Measurements from ENCODE around the gene PSMD3. TPM values are rescaled to one million over a fixed set of nuclear protein-coding genes. Genes with fewer than 3 reads are reported as not detected.
A peak's percentile ranks its signal among the peaks of the same experiment; 100 is the strongest.

PSMD3 gene
- total and polyA plus RNA-seq, 10 donors = 35.6 to 70.6 (median 61.3) TPM

GRCh38 chr17:39952680-39953470 is 27.7 kb upstream of the PSMD3 start:
- peak; percentile 99 for DNase-seq
- peaks cover 0 to 26% (median 12%) of the 10 kb centered on the region in 6 donors for H3K4me1 ChIP-seq
- no peaks in the 10 kb centered on the region for H3K9me3 ChIP-seq
- WGBS, 5 donors = 0 to 2% (median 1%) methylated on average over 27 to 54 of the region's 55 CpGs
- no peak for TF ChIP-seq POLR2A (IDR thresholded peaks at IDR 0.05)
- peak; percentile 52 to 67 (median 60) for TF ChIP-seq POLR2AphosphoS5 (IDR thresholded peaks at IDR 0.05)
- TF ChIP-seq CTCF (IDR thresholded peaks at IDR 0.05 in 8 of 11, conservative IDR thresholded peaks at IDR 0.05 in 3 of 11) = no peak
- H3K4me3 ChIP-seq = peak overlapping the region; percentile 10 to 72 (median 37)
- no peaks in the 10 kb centered on the region for H3K27me3 ChIP-seq (replicated peaks in 1 of 7)
- peak overlapping the region in 7 of 8 donors; percentile 48 to 88 (median 78) for H3K27ac ChIP-seq
- intact Hi-C loops (cut with DNase I; ENCODE audit: low total_unique reads) = no loop called here
- H3K36me3 ChIP-seq = no peaks in the 10 kb centered on the region

GRCh38 chr17:39953471-39953888 is 27.1 kb upstream of the PSMD3 start:
- intact Hi-C loops (cut with DNase I; ENCODE audit: low total_unique reads) = no loop called here
- WGBS, 5 donors = 37 to 58% (median 45%) methylated on average over 5 to 9 of the region's 9 CpGs

GRCh38 chr17:39954876-39955275 is 25.7 kb upstream of the PSMD3 start:
- no peak for DNase-seq
- Histone ChIP-seq H3K4me3 (no peak overlapping the region), H3K27ac (peak overlapping the region in 1 of 8 donors; percentile 14), H3K36me3 (no peaks in the 10 kb centered on the region), H3K4me1 (peaks cover 0 to 30% (median 19%) of the 10 kb centered on the region in 6 donors), H3K9me3 (no peaks in the 10 kb centered on the region), H3K27me3 (replicated peaks in 1 of 7) (no peaks in the 10 kb centered on the region)
- intact Hi-C loops (cut with DNase I; ENCODE audit: low total_unique reads) = no loop called here
- no peak for TF ChIP-seq CTCF (IDR thresholded peaks at IDR 0.05 in 8 of 11, conservative IDR thresholded peaks at IDR 0.05 in 3 of 11)
- no peak for TF ChIP-seq POLR2AphosphoS5 (IDR thresholded peaks at IDR 0.05)
- no peak for TF ChIP-seq POLR2A (IDR thresholded peaks at IDR 0.05)
- 67 to 76% (median 73%) methylated on average over 3 to 4 of the region's 4 CpGs for WGBS, 5 donors

More at GRCh38 chr17:39953471-39953888, 27.1 kb upstream of the PSMD3 start:
- TF ChIP-seq POLR2AphosphoS5 (IDR thresholded peaks at IDR 0.05) = no peak
- no peak for TF ChIP-seq POLR2A (IDR thresholded peaks at IDR 0.05)
- no peak for TF ChIP-seq CTCF (IDR thresholded peaks at IDR 0.05 in 8 of 11, conservative IDR thresholded peaks at IDR 0.05 in 3 of 11)
- Histone ChIP-seq H3K27me3 (replicated peaks in 1 of 7) (no peaks in the 10 kb centered on the region), H3K4me3 (peak overlapping the region; percentile 10 to 72 (median 37)), H3K27ac (peak overlapping the region in 7 of 8 donors; percentile 48 to 88 (median 78)), H3K9me3 (no peaks in the 10 kb centered on the region), H3K4me1 (peaks cover 0 to 23% (median 12%) of the 10 kb centered on the region in 6 donors), H3K36me3 (no peaks in the 10 kb centered on the region)
- DNase-seq = no peak

GRCh38 chr17:39955726-39956225 is 24.8 kb upstream of the PSMD3 start:
- no peak for TF ChIP-seq CTCF (IDR thresholded peaks at IDR 0.05 in 8 of 11, conservative IDR thresholded peaks at IDR 0.05 in 3 of 11)
- TF ChIP-seq POLR2A (IDR thresholded peaks at IDR 0.05) = no peak
- TF ChIP-seq POLR2AphosphoS5 (IDR thresholded peaks at IDR 0.05) = no peak
- 62 to 89% (median 80%) methylated on average over 4 of the region's 4 CpGs for WGBS, 5 donors
- Histone ChIP-seq H3K27me3 (replicated peaks in 1 of 7) (no peaks in the 10 kb centered on the region), H3K4me1 (peaks cover 0 to 30% (median 19%) of the 10 kb centered on the region in 6 donors), H3K4me3 (no peak overlapping the region), H3K36me3 (no peaks in the 10 kb centered on the region), H3K9me3 (no peaks in the 10 kb centered on the region), H3K27ac (no peak overlapping the region)
- no peak for DNase-seq
- intact Hi-C loops (cut with DNase I; ENCODE audit: low total_unique reads) = no loop called here
